ENCODE data around the gene ZNF407. TPM values are rescaled to one million over a fixed set of nuclear protein-coding genes. Genes with fewer than 3 reads are reported as not detected.
A peak's percentile ranks its signal among the peaks of the same experiment; 100 is the strongest.

Gene ZNF407
- total and polyA plus RNA-seq, 11 donors: 3.8 to 14.7 (median 11.5) TPM

DNA sequence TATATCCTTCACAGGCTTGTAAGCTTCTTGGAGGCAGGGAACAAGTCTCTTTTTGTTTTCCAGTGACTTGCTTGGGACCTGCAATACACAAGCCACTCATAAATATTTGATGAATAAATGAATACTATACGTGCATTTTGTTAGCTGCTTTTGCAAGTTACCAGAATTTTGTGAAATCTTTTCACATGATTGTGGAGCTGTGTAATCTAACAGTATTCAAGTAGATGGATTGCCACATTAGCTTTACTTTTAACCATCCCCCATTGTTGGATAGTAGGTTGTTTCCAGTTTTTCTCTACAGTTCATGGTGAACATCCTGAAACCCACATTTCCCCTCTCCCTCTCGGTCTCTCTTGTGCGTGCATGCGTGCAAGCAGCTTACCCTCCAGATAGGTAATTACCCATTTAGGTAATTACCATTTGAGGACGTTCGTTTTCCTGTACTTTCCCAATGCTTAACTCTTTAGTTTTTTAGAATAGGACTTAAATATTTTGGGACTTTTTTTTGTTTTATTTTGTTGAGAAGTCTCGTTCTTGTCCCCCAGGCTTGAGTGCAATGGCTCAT lies 12.5 kb downstream of the ZNF407 start:
- no peaks in the 10 kb centered on the region for H3K36me3 ChIP-seq
- intact Hi-C loops (cut with DNase I): no loop called here
- peaks cover 0 to 9% (median 0%) of the 10 kb centered on the region in 12 donors for H3K9me3 ChIP-seq
- no peaks in the 10 kb centered on the region for H3K27me3 ChIP-seq
- H3K4me3 ChIP-seq: no peak overlapping the region
- no peak for TF ChIP-seq POLR2A (IDR thresholded peaks at IDR 0.05)
- no peak overlapping the region for H3K27ac ChIP-seq
- ATAC-seq (no peak), DNase-seq (no peak)
- 82 to 92% (median 87%) methylated on average over 7 of the region's 7 CpGs for WGBS, 4 donors
- peaks cover 0 to 13% (median 0%) of the 10 kb centered on the region in 12 donors for H3K4me1 ChIP-seq

DNA sequence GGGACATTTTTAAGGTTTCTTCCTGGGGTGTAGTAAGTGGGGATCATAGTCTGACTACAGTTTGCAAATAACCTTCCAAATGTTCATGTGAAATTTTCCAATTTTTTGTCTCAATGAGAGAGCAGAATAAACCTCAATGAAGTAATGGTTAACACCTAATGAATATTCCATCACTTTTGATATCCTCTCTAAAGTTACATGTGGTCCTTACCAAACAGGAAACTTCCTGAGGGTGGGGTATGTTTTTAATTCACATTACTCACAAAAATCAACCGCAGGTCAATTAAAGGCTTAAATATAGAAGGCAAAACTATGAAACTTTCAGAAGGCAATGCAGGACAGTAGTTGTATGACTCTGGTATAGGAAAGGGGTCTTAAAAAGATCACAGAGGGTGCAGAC lies 13.2 kb downstream of the ZNF407 start:
- ATAC-seq: no peak
- no peak overlapping the region for H3K27ac ChIP-seq
- no peaks in the 10 kb centered on the region for H3K36me3 ChIP-seq
- peaks cover 0 to 11% (median 0%) of the 10 kb centered on the region in 12 donors for H3K4me1 ChIP-seq
- no peak for DNase-seq
- H3K9me3 ChIP-seq: peaks cover 0 to 12% (median 0%) of the 10 kb centered on the region in 12 donors
- no peaks in the 10 kb centered on the region for H3K27me3 ChIP-seq
- no peak overlapping the region for H3K4me3 ChIP-seq
- WGBS, 4 donors: 46 to 68% (median 57%) methylated on average over 1 of the region's 1 CpG
- TF ChIP-seq, protein P1, sequence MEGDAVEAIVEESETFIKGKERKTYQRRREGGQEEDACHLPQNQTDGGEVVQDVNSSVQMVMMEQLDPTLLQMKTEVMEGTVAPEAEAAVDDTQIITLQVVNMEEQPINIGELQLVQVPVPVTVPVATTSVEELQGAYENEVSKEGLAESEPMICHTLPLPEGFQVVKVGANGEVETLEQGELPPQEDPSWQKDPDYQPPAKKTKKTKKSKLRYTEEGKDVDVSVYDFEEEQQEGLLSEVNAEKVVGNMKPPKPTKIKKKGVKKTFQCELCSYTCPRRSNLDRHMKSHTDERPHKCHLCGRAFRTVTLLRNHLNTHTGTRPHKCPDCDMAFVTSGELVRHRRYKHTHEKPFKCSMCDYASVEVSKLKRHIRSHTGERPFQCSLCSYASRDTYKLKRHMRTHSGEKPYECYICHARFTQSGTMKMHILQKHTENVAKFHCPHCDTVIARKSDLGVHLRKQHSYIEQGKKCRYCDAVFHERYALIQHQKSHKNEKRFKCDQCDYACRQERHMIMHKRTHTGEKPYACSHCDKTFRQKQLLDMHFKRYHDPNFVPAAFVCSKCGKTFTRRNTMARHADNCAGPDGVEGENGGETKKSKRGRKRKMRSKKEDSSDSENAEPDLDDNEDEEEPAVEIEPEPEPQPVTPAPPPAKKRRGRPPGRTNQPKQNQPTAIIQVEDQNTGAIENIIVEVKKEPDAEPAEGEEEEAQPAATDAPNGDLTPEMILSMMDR (IDR thresholded peaks at IDR 0.05): no peak
- TF ChIP-seq POLR2A (IDR thresholded peaks at IDR 0.05): no peak
- intact Hi-C loops (cut with DNase I): no loop called here

DNA sequence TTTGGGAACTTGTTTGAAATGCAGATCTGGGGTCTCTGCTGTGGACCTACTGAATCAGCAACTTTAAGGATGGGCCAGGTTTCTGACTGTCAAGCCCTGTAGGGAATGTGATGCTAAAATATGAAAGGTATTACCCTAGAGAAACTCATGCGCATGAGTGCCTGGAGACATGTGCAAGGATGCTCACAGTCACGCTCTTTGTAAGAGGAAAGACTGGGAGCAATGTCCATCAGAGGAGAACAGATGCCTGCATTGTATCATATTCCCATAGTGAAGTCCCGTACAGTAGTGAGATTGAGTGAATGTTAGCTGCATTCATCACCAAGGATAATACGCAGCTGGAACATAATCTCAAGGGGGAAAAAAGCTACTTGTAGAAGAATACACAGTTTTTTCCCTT lies 14.1 kb downstream of the ZNF407 start:
- TF ChIP-seq POLR2A (IDR thresholded peaks at IDR 0.05): no peak
- TF ChIP-seq, protein P1 (IDR thresholded peaks at IDR 0.05): no peak
- no peak for DNase-seq
- intact Hi-C loops (cut with DNase I): no loop called here
- Histone ChIP-seq H3K9me3 (peaks cover 0 to 12% (median 0%) of the 10 kb centered on the region in 12 donors), H3K4me3 (no peak overlapping the region), H3K36me3 (no peaks in the 10 kb centered on the region), H3K4me1 (peaks cover 0 to 11% (median 0%) of the 10 kb centered on the region in 12 donors), H3K27ac (no peak overlapping the region), H3K27me3 (no peaks in the 10 kb centered on the region)
- ATAC-seq: no peak
- WGBS, 4 donors: 69 to 91% (median 80%) methylated on average over 4 of the region's 4 CpGs

DNA sequence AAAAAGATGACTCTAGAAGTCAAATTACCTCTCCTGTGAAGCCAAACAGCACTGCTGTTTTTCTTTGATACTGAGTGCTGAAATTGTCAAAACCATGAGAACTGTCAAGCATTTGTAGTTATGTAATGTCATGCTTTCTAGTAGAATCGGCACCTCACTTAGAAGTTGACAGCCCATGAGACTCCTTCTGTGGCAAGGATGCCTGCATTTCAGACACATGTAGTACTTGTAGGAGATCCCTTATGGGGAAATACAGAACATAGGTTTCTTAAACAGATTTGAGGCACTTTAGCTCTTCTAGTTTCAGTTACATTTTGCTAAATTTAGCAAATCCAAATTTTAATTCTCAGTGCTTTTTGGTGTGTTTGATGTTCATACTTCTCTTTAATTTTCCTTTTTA lies 15.7 kb downstream of the ZNF407 start:
- H3K27ac ChIP-seq: no peak overlapping the region
- H3K4me3 ChIP-seq: no peak overlapping the region
- no peaks in the 10 kb centered on the region for H3K27me3 ChIP-seq
- H3K4me1 ChIP-seq: peaks cover 0 to 20% (median 0%) of the 10 kb centered on the region in 12 donors
- no peak for ATAC-seq
- peaks cover 0 to 12% (median 0%) of the 10 kb centered on the region in 12 donors for H3K9me3 ChIP-seq
- no peak for TF ChIP-seq POLR2A (IDR thresholded peaks at IDR 0.05)
- TF ChIP-seq, protein P1 (IDR thresholded peaks at IDR 0.05): no peak
- 72 to 75% (median 74%) methylated on average over 1 of the region's 1 CpG for WGBS, 4 donors
- intact Hi-C loops (cut with DNase I): no loop called here
- H3K36me3 ChIP-seq: no peaks in the 10 kb centered on the region
- DNase-seq: no peak

DNA sequence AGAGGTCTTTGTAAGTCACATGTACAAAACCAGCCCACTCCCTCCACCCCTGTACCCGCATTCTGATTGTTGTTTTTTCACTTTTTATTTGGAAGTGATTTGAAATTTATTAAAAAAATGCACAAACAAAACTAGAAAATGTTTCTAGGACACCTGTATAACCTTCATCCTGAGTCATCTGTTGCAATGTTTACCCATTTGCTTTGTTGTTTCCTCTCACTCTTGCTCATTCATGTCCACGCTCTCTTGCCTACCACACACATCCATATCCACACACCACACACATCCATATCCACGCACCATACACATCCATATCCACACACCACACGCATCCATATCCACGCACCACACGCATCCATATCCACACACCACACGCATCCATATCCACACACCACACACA lies 18.8 kb downstream of the ZNF407 start:
- intact Hi-C loops (cut with DNase I): no loop called here
- WGBS, 4 donors: 57 to 77% (median 71%) methylated on average over 7 of the region's 7 CpGs
- Histone ChIP-seq H3K27ac (no peak overlapping the region), H3K4me1 (peaks cover 0 to 20% (median 0%) of the 10 kb centered on the region in 12 donors), H3K4me3 (no peak overlapping the region), H3K9me3 (peaks cover 0 to 12% (median 0%) of the 10 kb centered on the region in 12 donors), H3K27me3 (no peaks in the 10 kb centered on the region), H3K36me3 (no peaks in the 10 kb centered on the region)
- TF ChIP-seq, protein P1 (IDR thresholded peaks at IDR 0.05): no peak
- no peak for TF ChIP-seq POLR2A (IDR thresholded peaks at IDR 0.05)
- ATAC-seq (peak in 1 of 4 donors; percentile 29), DNase-seq (no peak)

Data from heart left ventricle (tissue), 16 donors.